Measurements from ENCODE around the gene TRAPPC12.
"Not testable (repeated sequence)": the region's sequence is repeated elsewhere in the genome, so short reads cannot be mapped to it uniquely, and the experiment has no call there.

TRAPPC12 gene

GRCh38 chr2:3369340-3370181 lies 9.9 kb upstream of the TRAPPC12 start:
- DNase-seq: not testable (repeated sequence)

DNA sequence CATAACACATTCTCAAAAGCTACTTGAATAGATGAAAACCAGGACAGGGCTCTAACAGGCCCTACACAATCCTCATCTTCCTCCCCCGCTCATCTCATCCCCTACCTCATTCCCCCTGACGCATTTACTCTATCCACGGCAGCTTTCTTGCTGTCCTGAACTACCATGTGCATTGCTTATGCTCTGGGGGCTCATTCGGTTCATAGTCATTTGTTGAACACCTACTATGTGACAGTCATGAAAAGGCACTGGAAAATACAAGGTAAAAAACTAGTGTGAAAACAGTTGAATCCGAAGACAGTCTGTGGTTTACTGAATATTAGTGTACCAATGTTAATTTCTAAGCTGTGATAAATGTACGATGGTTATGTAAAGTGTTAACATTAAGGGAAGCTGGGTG lies 2.7 kb upstream of the TRAPPC12 start:
- no peak for DNase-seq

DNA sequence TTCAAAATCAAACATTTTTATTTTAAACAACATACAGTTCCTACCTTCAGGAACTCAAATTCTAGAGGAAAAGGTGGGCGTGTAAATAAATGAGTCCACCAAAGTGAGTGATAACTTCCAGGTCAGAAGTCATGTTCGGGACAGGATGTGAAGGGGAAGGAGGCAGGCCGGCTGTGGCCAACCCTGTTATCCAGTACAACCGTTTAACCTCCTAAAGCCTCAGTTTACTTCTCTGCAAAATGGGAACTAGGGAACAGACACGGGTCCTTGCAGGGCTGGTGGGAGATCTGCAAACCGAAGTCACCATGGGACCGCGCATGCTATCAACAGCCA lies 2.2 kb upstream of the TRAPPC12 start:
- no peak for DNase-seq

DNA sequence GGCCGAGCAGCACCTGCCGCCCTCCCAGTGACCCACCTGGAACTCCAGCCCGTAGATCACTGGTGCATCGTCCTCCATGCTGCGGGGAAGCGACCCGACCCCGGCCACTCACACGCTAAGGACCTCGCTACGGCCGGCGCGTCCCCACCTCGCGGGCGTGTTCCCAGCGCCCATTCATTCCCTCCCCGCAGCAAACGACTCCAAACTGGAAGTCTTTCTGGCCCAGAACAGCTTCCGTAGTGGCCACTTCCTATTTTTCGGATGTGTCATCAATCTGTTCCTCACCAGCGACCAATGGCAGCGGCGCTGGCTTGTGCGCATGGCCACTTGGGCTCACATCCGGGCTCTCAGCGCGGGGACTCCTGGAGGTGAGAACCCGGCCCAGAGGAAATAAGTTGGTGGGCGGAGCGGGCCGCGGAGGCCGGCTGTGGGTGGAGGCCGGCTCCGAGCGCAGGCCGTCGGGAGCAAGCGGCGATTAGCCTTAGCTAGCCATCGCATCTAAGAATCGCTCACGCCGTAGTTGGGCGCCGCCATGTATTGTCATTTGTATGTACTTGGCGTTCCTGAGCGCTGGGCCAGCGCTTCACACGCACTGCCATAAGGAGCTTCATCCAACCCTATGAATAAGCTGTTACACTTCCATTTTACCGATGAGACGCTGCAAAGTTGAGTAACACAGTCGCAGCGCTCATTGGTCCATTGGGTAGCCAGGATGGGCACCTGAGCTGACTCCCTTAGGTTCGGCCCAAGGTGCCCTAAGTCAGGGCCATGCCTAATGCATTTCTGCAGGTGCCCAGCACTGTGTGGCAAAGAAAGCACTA lies 1.7 kb upstream of the TRAPPC12 start, which contains the start of gene EIPR1:
Gene EIPR1 (minus strand): TSS at position 207 of the 821 bp plus-strand sequence. CDS start 129 bp downstream, at position 78.
- DNase-seq: peak; percentile 93

DNA sequence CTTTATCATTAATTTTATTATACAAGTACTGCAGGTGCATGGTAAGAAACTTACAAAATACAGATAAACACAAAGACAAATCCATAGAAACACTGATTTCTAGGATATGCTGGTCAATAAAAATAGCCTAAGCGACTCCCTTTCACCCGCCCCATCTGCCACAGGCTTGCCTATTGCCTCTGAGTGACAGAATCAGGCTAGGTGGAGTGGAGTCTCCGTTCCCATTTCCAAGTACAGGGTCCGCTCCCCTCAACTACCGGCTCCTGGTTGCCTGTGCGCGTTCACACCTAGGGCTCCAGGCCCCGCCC lies 201 bp upstream of the TRAPPC12 start:
- DNase-seq: no peak

DNA sequence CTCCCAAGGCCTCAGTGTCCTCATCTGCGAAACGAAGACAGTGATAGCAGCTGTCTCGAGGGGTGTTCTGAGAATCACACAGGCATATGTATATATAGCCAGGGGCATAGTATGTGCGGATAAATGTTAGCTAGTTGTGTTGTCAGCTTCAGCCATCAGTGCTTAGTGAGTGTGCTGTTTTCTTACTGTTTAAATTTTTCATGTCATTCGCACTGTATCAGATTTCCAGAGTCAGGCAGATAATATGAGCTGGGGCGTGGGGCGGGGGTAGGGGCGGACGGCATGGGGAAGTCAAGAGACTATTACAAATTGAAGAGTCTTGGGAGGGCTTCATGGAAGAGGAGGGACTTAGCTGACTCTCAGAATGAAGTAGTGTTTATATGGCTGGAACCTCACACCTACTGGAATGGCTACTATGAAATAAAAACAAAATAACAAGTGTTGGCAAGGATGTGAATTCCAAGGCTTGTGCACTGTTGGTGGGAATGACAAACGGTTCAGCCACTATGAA lies 7.0 kb downstream of the TRAPPC12 start:
- no peak for DNase-seq

GRCh38 chr2:3387011-3387410 lies 7.5 kb downstream of the TRAPPC12 start:
- DNase-seq: no peak

GRCh38 chr2:3387644-3388411 lies 8.3 kb downstream of the TRAPPC12 start:
- no peak for DNase-seq

DNA sequence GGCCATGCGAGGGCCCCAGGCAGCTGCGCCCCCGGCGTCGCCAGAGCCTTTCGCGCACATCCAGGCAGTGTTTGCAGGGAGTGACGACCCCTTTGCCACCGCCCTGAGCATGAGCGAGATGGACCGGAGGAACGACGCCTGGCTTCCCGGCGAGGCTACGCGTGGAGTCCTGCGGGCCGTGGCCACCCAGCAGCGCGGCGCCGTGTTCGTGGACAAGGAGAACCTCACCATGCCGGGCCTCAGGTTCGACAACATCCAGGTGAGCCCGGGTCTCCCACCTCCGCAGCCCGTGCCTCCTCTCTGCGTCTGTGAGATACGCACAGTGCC lies 8.9 kb downstream of the TRAPPC12 start:
- no peak for DNase-seq

DNA sequence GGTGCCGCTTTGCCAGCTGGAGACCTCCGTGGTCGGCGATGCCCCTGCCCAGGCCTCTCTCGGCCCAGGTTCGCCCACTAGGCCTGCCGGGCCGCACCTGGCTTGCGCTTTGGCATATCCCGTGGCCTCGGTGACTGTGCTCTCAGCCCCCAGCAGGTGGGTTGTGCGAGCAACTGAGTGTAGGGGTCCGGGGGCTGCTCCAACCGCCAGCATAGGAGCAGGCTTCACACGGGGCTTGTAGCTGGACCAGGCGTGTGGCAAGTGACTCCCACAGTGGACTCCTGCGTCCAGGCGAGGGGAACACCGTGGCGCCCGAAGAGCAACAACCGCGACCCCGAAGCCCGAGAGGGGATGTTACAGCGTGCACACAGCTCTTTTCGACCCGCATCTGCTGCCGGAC lies 9.7 kb downstream of the TRAPPC12 start:
- DNase-seq: no peak

DNA sequence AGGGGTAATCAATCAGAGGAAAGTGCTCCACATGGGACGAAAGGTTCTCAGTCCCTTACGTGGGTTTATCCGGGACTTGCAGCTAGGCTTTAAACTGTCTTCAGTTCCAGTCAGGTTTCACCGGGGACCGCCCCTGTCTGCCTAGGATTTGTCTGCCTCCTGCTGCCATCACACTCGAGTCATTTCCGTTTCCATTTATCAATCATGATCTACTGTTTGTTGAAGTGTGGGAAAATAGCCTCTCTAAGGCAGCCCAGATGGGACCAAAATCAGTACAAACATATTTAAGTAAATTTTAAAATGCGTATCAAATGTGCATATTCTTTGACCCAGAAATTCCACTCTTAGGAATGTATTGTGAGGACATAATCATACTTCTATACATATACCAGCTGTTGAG lies 10.5 kb downstream of the TRAPPC12 start:
- no peak for DNase-seq

DNA sequence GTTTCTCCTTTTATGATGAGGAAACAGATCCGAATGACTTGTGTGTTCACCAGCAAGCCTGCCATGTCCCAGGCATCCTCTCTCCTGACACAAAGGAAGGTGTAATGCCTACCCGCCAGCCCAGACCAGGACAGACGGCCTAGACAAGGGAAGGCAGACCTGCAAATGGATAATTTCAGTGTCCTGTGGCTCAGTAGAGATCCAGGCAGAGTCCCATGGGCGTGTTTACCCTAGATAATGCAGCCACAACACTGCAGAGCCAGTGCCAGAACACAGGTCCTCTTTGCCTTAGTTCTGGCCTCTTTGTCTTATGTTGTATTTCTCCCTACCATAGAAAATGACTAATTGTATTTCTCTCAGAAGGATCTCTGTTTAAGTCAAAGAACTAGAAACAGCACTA lies 12.7 kb downstream of the TRAPPC12 start:
- no peak for DNase-seq

DNA sequence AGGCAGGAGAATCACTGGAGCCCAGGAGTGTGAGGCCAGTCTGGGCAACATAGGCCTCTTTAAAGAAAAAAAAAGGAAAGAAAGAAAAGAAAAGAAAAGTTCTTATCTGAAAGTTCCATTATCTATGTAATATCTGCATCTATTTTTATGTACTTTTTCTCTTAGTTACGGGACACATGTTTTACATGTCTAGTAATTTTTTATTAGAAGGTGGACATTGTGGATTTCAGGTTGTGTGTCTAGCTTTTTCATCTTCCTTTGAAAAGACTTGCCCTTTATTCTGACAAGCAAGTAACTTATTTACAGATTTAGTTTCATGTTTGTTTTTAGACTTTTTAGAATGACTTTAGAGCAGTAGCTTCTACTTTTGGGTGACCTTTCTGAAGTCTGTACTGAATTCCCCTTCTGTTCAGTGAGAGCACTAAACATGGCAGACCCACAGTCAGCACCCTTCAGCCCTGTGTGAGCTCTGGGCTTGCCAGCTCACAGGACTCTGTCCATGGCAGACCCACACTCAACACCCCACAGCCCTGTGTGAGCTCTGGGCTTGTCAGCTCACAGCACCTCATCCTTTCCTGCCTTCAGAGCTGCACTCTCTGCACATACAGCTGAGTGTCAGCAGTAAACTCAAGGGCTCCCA lies 17.5 kb downstream of the TRAPPC12 start:
- DNase-seq: no peak

- no peak for DNase-seq
These were observed 19.4 kb downstream of the TRAPPC12 start for GRCh38 chr2:3398857-3399256.

DNA sequence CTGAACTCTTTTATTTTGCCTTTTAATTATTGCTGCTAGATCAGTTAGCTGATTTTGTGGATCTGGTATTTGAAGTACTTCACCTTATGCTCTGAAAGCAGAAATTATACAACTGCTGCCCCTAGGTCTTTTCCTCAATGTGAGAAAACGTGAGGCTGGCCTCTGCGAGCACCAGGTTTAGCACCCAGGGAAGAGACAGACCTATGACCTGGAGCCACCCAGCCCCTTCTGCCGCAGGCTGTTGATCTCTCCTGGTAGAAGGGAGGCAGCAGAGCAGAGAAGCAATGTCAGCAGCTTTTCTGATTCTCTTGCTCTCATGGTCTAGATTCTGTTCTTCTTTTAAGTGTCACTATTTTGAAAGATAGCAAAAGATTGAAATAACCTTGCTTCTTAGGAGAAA lies 19.9 kb downstream of the TRAPPC12 start:
- DNase-seq: no peak

DNA sequence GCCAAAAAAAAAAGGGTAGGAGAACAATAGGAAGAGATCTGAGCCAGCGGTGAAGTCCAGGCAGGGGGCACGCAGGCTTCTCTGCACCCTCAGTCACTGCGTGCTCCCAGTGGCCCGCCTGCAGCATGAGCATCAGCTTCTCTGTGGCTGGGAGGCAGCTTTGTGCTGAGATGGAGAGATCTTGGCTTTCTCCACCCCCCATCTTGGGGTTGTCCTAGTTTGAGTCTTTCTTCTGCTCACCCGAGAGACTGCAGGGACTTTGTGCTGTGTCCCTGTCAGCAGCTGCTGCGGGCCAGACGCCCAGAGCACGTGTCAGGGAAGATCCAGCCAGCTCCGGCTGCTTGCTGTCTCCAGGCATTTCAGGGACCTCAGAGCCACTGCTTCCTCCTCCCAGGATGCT lies 20.3 kb downstream of the TRAPPC12 start:
- DNase-seq: no peak

GRCh38 chr2:3403587-3404334 lies 24.3 kb downstream of the TRAPPC12 start:
- no peak for DNase-seq

DNA sequence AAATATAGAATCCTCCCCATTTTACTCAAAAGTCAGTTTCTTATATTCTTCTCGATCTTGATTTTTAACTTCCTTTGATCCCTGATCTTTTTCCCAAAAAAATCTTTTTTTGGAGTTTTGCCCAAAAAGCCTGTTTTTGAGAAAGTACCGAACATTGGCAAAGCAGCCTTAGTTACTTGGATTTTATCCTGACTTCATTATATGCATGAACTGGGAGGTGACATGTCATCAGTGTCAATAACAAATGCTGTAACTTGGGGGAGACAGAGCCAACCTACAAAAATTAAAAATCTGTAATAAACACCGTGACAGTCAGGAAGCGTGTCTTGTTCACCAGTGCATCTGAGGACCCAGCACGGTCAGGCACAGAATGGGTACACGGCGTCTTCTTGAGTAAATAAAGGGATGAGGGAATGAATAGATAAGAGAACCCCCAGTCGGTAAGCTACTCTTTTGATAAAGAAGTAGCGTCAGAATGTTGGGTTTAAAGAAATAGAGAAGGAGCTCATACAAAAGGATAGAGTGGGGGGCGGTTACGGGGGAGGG lies 24.9 kb downstream of the TRAPPC12 start:
- DNase-seq: no peak

GRCh38 chr2:3405307-3405706 lies 25.8 kb downstream of the TRAPPC12 start:
- no peak for DNase-seq

- DNase-seq: no peak
These were observed 26.4 kb downstream of the TRAPPC12 start for GRCh38 chr2:3405876-3406275.

- DNase-seq: no peak
These were observed 27.0 kb downstream of the TRAPPC12 start for GRCh38 chr2:3406501-3406900.

- DNase-seq: no peak
These were observed 29.3 kb downstream of the TRAPPC12 start for GRCh38 chr2:3408781-3409180.
